ENCODE measurements around the gene LRSAM1.
A peak's percentile ranks its signal among the peaks of the same experiment; 100 is the strongest.

The LRSAM1 gene

DNA sequence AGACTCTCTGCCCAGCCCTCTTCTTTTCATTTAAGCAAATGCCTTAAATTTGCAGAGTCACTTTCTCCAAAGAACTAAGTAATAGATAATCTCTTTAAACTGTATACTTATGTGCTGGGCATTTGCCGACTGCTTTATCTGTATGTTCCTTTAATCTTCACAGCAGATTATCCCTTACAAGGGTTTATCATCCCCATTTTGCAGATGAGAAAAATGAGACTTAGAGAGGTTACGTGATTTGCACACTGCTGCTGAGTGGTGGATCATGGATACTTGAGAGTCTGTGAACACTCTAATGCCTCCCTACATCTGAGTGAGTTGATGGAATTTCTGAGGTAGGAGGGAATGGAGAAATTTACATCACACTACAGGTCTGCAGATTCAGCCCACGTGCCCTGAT is 23.0 kb upstream of the LRSAM1 start:
- TF ChIP-seq TCF12 (IDR thresholded peaks at IDR 0.05; ENCODE audit: low read depth) (no peak), CEBPB (IDR thresholded peaks at IDR 0.05) (no peak), FOXM1 (IDR thresholded peaks at IDR 0.05; ENCODE audit: borderline replicate concordance, low read depth) (no peak)

- no peak for TF ChIP-seq FOXM1 (IDR thresholded peaks at IDR 0.05; ENCODE audit: borderline replicate concordance, low read depth)
- no peak for TF ChIP-seq CEBPB (IDR thresholded peaks at IDR 0.05)
- TF ChIP-seq, protein P1, sequence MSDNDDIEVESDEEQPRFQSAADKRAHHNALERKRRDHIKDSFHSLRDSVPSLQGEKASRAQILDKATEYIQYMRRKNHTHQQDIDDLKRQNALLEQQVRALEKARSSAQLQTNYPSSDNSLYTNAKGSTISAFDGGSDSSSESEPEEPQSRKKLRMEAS (IDR thresholded peaks at IDR 0.05), result no peak
- no peak for TF ChIP-seq TAF1 (IDR thresholded peaks at IDR 0.05; ENCODE audit: low read depth)
- no peak for TF ChIP-seq EGR1 (IDR thresholded peaks at IDR 0.05)
- no peak for TF ChIP-seq CREB1 (IDR thresholded peaks at IDR 0.05; ENCODE audit: low read depth)
- TF ChIP-seq ZBTB7A (IDR thresholded peaks at IDR 0.05; ENCODE audit: low read depth), result no peak
- no peak for TF ChIP-seq TEAD4 (IDR thresholded peaks at IDR 0.05)
- no peak for TF ChIP-seq NFIC (IDR thresholded peaks at IDR 0.05)
- TF ChIP-seq YY1 (IDR thresholded peaks at IDR 0.05; ENCODE audit: low read depth), result no peak
- TF ChIP-seq EP300 (IDR thresholded peaks at IDR 0.05; ENCODE audit: borderline replicate concordance), result no peak
- no peak for TF ChIP-seq RAD21 (IDR thresholded peaks at IDR 0.05; ENCODE audit: low read depth)
- TF ChIP-seq, protein P2, sequence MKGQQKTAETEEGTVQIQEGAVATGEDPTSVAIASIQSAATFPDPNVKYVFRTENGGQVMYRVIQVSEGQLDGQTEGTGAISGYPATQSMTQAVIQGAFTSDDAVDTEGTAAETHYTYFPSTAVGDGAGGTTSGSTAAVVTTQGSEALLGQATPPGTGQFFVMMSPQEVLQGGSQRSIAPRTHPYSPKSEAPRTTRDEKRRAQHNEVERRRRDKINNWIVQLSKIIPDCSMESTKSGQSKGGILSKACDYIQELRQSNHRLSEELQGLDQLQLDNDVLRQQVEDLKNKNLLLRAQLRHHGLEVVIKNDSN (IDR thresholded peaks at IDR 0.05), result no peak
- no peak for TF ChIP-seq TCF12 (IDR thresholded peaks at IDR 0.05; ENCODE audit: low read depth)
- TF ChIP-seq, protein P3, sequence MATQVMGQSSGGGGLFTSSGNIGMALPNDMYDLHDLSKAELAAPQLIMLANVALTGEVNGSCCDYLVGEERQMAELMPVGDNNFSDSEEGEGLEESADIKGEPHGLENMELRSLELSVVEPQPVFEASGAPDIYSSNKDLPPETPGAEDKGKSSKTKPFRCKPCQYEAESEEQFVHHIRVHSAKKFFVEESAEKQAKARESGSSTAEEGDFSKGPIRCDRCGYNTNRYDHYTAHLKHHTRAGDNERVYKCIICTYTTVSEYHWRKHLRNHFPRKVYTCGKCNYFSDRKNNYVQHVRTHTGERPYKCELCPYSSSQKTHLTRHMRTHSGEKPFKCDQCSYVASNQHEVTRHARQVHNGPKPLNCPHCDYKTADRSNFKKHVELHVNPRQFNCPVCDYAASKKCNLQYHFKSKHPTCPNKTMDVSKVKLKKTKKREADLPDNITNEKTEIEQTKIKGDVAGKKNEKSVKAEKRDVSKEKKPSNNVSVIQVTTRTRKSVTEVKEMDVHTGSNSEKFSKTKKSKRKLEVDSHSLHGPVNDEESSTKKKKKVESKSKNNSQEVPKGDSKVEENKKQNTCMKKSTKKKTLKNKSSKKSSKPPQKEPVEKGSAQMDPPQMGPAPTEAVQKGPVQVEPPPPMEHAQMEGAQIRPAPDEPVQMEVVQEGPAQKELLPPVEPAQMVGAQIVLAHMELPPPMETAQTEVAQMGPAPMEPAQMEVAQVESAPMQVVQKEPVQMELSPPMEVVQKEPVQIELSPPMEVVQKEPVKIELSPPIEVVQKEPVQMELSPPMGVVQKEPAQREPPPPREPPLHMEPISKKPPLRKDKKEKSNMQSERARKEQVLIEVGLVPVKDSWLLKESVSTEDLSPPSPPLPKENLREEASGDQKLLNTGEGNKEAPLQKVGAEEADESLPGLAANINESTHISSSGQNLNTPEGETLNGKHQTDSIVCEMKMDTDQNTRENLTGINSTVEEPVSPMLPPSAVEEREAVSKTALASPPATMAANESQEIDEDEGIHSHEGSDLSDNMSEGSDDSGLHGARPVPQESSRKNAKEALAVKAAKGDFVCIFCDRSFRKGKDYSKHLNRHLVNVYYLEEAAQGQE (IDR thresholded peaks at IDR 0.05; ENCODE audit: low read depth), result no peak
Observed at GRCh38 chr9:127430415-127430814, 20.9 kb upstream of the LRSAM1 start.

- TF ChIP-seq FOXM1 (IDR thresholded peaks at IDR 0.05; ENCODE audit: borderline replicate concordance, low read depth), result no peak
- TF ChIP-seq, protein P2 (IDR thresholded peaks at IDR 0.05), result no peak
- no peak for TF ChIP-seq TEAD4 (IDR thresholded peaks at IDR 0.05)
- TF ChIP-seq CREB1 (IDR thresholded peaks at IDR 0.05; ENCODE audit: low read depth), result no peak
- no peak for TF ChIP-seq EGR1 (IDR thresholded peaks at IDR 0.05)
Observed at GRCh38 chr9:127437497-127438264, 13.6 kb upstream of the LRSAM1 start.

GRCh38 chr9:127438394-127438793 is 12.9 kb upstream of the LRSAM1 start:
- TF ChIP-seq, protein P3 (IDR thresholded peaks at IDR 0.05; ENCODE audit: low read depth), result no peak
- TF ChIP-seq TEAD4 (IDR thresholded peaks at IDR 0.05), result no peak
- no peak for TF ChIP-seq EP300 (IDR thresholded peaks at IDR 0.05; ENCODE audit: borderline replicate concordance)
- TF ChIP-seq, protein P1 (IDR thresholded peaks at IDR 0.05), result no peak
- no peak for TF ChIP-seq CREB1 (IDR thresholded peaks at IDR 0.05; ENCODE audit: low read depth)
- no peak for TF ChIP-seq CEBPB (IDR thresholded peaks at IDR 0.05)
- TF ChIP-seq NFIC (IDR thresholded peaks at IDR 0.05), result no peak
- no peak for TF ChIP-seq TAF1 (IDR thresholded peaks at IDR 0.05; ENCODE audit: low read depth)
- no peak for TF ChIP-seq TCF12 (IDR thresholded peaks at IDR 0.05; ENCODE audit: low read depth)
- TF ChIP-seq ZBTB7A (IDR thresholded peaks at IDR 0.05; ENCODE audit: low read depth), result no peak
- TF ChIP-seq FOXM1 (IDR thresholded peaks at IDR 0.05; ENCODE audit: borderline replicate concordance, low read depth), result no peak
- TF ChIP-seq, protein P2 (IDR thresholded peaks at IDR 0.05), result no peak
- no peak for TF ChIP-seq YY1 (IDR thresholded peaks at IDR 0.05; ENCODE audit: low read depth)

DNA sequence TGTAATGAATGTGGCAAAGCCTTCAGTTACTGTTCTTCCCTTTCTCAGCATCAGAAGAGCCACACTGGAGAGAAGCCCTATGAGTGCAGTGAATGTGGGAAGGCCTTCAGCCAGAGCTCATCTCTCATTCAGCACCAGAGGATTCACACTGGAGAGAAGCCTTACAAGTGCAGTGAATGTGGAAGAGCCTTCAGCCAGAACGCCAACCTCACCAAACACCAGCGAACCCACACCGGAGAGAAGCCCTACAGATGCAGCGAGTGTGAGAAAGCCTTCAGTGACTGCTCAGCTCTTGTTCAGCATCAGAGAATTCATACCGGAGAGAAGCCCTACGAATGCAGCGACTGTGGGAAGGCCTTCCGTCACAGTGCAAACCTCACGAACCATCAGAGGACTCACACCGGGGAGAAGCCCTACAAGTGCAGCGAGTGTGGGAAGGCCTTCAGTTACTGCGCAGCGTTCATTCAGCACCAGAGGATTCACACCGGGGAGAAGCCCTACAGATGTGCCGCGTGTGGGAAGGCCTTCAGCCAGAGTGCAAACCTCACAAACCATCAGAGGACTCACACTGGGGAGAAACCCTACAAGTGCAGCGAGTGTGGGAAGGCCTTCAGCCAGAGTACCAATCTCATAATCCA is 6.9 kb upstream of the LRSAM1 start:
- TF ChIP-seq EP300 (IDR thresholded peaks at IDR 0.05; ENCODE audit: borderline replicate concordance) (peak; percentile 15; the same call in 1 of the 2 replicates), CEBPB (IDR thresholded peaks at IDR 0.05) (no peak), TEAD4 (IDR thresholded peaks at IDR 0.05) (no peak)
